ENCODE data around the gene MAP4K4.

Gene MAP4K4

GRCh38 chr2:101723371-101724124 lies 26.0 kb downstream of the MAP4K4 start:
- no peak for DNase-seq (ENCODE audit: low spot score)

- no peak for DNase-seq (ENCODE audit: low spot score)
Observed at GRCh38 chr2:101724125-101724474, 26.6 kb downstream of the MAP4K4 start.

GRCh38 chr2:101725038-101725437 lies 27.5 kb downstream of the MAP4K4 start:
- DNase-seq (ENCODE audit: low spot score): no peak

GRCh38 chr2:101725515-101726192 lies 28.1 kb downstream of the MAP4K4 start:
- DNase-seq (ENCODE audit: low spot score): peak; percentile 29

GRCh38 chr2:101728865-101729264 lies 31.4 kb downstream of the MAP4K4 start:
- no peak for DNase-seq (ENCODE audit: low spot score)

- DNase-seq (ENCODE audit: low spot score): no peak
Observed at GRCh38 chr2:101729521-101730190, 32.1 kb downstream of the MAP4K4 start.

GRCh38 chr2:101731221-101732054 lies 33.9 kb downstream of the MAP4K4 start:
- no peak for DNase-seq (ENCODE audit: low spot score)

- DNase-seq (ENCODE audit: low spot score): no peak
Observed at GRCh38 chr2:101732199-101732598, 34.7 kb downstream of the MAP4K4 start.

- no peak for DNase-seq (ENCODE audit: low spot score)
Observed at GRCh38 chr2:101732773-101733256, 35.3 kb downstream of the MAP4K4 start.

- peak; percentile 31 for DNase-seq (ENCODE audit: low spot score)
Observed at GRCh38 chr2:101733257-101733993, 35.9 kb downstream of the MAP4K4 start.

- DNase-seq (ENCODE audit: low spot score): no peak
Observed at GRCh38 chr2:101734505-101735165, 37.1 kb downstream of the MAP4K4 start.

- no peak for DNase-seq (ENCODE audit: low spot score)
Observed at GRCh38 chr2:101735166-101735533, 37.6 kb downstream of the MAP4K4 start.

GRCh38 chr2:101736233-101736632 lies 38.7 kb downstream of the MAP4K4 start:
- DNase-seq (ENCODE audit: low spot score): no peak

- DNase-seq (ENCODE audit: low spot score): no peak
Observed at GRCh38 chr2:101736861-101737291, 39.4 kb downstream of the MAP4K4 start.

GRCh38 chr2:101737478-101738255 lies 40.2 kb downstream of the MAP4K4 start:
- no peak for DNase-seq (ENCODE audit: low spot score)

- DNase-seq (ENCODE audit: low spot score): no peak
Observed at GRCh38 chr2:101738649-101739048, 41.1 kb downstream of the MAP4K4 start.

GRCh38 chr2:101740555-101740964 lies 43.1 kb downstream of the MAP4K4 start:
- no peak for DNase-seq (ENCODE audit: low spot score)

GRCh38 chr2:101741775-101742520 lies 44.4 kb downstream of the MAP4K4 start:
- no peak for DNase-seq (ENCODE audit: low spot score)

- DNase-seq (ENCODE audit: low spot score): no peak
Observed at GRCh38 chr2:101742547-101742946, 45.0 kb downstream of the MAP4K4 start.
